ENCODE measurements around the gene SSR1.

SSR1 gene

GRCh38 chr6:7222197-7222596, 90.8 kb downstream of the SSR1 start:
- no peak overlapping the region for H2BK15ac ChIP-seq (ENCODE audit: low read depth, poor library complexity, severe bottlenecking)
- H2BK12ac ChIP-seq (ENCODE audit: low read length in 2 of 2): no peak overlapping the region
- H2AK5ac ChIP-seq (ENCODE audit: low read length, severe bottlenecking): no peak overlapping the region
- no peak overlapping the region for H3K9ac ChIP-seq (ENCODE audit: low read length)
- peaks cover 45 to 75% of the 10 kb centered on the region in 2 experiments for H3K36me3 ChIP-seq (ENCODE audit: control insufficient read depth in 1 of 2, insufficient read depth in 2 of 2, low read depth in 1 of 2, low read length in 2 of 2)
- H3K4me2 ChIP-seq (ENCODE audit: low read length, poor library complexity, severe bottlenecking): no peak overlapping the region
- H3K23ac ChIP-seq (ENCODE audit: low read length in 2 of 2): no peak overlapping the region
- H3K27ac ChIP-seq (ENCODE audit: low read length, poor library complexity, severe bottlenecking): no peak overlapping the region
- H3K4me3 ChIP-seq (ENCODE audit: insufficient read depth in 1 of 2, low read depth in 1 of 2, low read length in 2 of 2): no peak overlapping the region
- no peak overlapping the region for H2BK5ac ChIP-seq (ENCODE audit: low read depth, low read length, poor library complexity, severe bottlenecking)
- no peak overlapping the region for H3K14ac ChIP-seq (ENCODE audit: low read length in 2 of 2)
- H2BK120ac ChIP-seq (ENCODE audit: low read depth, low read length): no peak overlapping the region
- H3K18ac ChIP-seq (ENCODE audit: low read depth in 1 of 2, low read length in 2 of 2): no peak overlapping the region
- peaks cover 5% of the 10 kb centered on the region for H3K4me1 ChIP-seq (ENCODE audit: control insufficient read depth, insufficient read depth, low read depth, low read length)
- no peak for DNase-seq
- WGBS: 100% methylated on average over 4 of the region's 5 CpGs
- H3K4ac ChIP-seq (ENCODE audit: low read depth in 1 of 2, low read length in 2 of 2): no peak overlapping the region
- H2AFZ ChIP-seq (ENCODE audit: low read depth, low read length): no peak overlapping the region
- H3K27me3 ChIP-seq (ENCODE audit: control insufficient read depth in 1 of 2, insufficient read depth in 1 of 2, low read length in 2 of 2): no peaks in the 10 kb centered on the region
- H4K91ac ChIP-seq (ENCODE audit: low read length): no peak overlapping the region
- peaks cover 43% of the 10 kb centered on the region for H3K79me1 ChIP-seq (replicated peaks; ENCODE audit: low read length, poor library complexity, severe bottlenecking)
- no peaks in the 10 kb centered on the region for H3K9me3 ChIP-seq (ENCODE audit: control insufficient read depth, low read length)
- peak overlapping the region; percentile 17 for H4K8ac ChIP-seq (ENCODE audit: low read length)

DNA sequence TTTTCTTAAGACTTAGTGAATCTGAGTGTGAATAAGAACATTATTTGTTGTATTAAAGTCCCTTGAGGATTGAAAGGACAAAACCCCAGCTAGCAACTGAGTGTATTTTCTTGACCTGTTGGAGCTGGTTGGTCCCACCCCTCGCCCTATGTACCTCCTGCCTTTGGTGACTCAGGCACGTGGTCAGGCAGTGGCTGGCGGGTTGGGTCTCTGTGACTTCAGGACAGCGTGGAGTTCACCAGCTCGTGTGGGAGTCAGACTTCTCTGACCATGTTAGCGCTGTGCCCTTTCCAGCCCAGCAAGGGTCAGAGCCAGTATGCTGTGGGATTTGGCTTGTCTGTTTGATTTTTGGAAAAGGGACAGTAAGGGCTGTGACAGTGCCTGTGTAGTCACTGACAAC, 93.7 kb downstream of the SSR1 start:
- no peaks in the 10 kb centered on the region for H3K9me3 ChIP-seq (ENCODE audit: control insufficient read depth, low read length)
- no peak overlapping the region for H3K27ac ChIP-seq (ENCODE audit: low read length, poor library complexity, severe bottlenecking)
- H2BK5ac ChIP-seq (ENCODE audit: low read depth, low read length, poor library complexity, severe bottlenecking): no peak overlapping the region
- no peaks in the 10 kb centered on the region for H3K27me3 ChIP-seq (ENCODE audit: control insufficient read depth in 1 of 2, insufficient read depth in 1 of 2, low read length in 2 of 2)
- DNase-seq: peak; percentile 55
- no peak overlapping the region for H3K9ac ChIP-seq (ENCODE audit: low read length)
- H3K4ac ChIP-seq (ENCODE audit: low read depth in 1 of 2, low read length in 2 of 2): no peak overlapping the region
- no peak overlapping the region for H2AFZ ChIP-seq (ENCODE audit: low read depth, low read length)
- peaks cover 35% of the 10 kb centered on the region for H3K79me1 ChIP-seq (replicated peaks; ENCODE audit: low read length, poor library complexity, severe bottlenecking)
- WGBS: 50% methylated on average over 6 of the region's 6 CpGs
- H2BK15ac ChIP-seq (ENCODE audit: low read depth, poor library complexity, severe bottlenecking): no peak overlapping the region
- no peak overlapping the region for H3K14ac ChIP-seq (ENCODE audit: low read length in 2 of 2)
- peaks cover 24% of the 10 kb centered on the region for H3K4me1 ChIP-seq (ENCODE audit: control insufficient read depth, insufficient read depth, low read depth, low read length)
- no peak overlapping the region for H2AK5ac ChIP-seq (ENCODE audit: low read length, severe bottlenecking)
- H4K8ac ChIP-seq (ENCODE audit: low read length): no peak overlapping the region
- H2BK120ac ChIP-seq (ENCODE audit: low read depth, low read length): no peak overlapping the region
- no peak overlapping the region for H3K4me2 ChIP-seq (ENCODE audit: low read length, poor library complexity, severe bottlenecking)
- no peak overlapping the region for H2BK12ac ChIP-seq (ENCODE audit: low read length in 2 of 2)
- no peak overlapping the region for H3K23ac ChIP-seq (ENCODE audit: low read length in 2 of 2)
- no peak overlapping the region for H3K18ac ChIP-seq (ENCODE audit: low read depth in 1 of 2, low read length in 2 of 2)
- H3K36me3 ChIP-seq (ENCODE audit: control insufficient read depth in 1 of 2, insufficient read depth in 2 of 2, low read depth in 1 of 2, low read length in 2 of 2): peaks cover 31 to 74% of the 10 kb centered on the region in 2 experiments
- no peak overlapping the region for H4K91ac ChIP-seq (ENCODE audit: low read length)
- H3K4me3 ChIP-seq (ENCODE audit: insufficient read depth in 1 of 2, low read depth in 1 of 2, low read length in 2 of 2): no peak overlapping the region

DNA sequence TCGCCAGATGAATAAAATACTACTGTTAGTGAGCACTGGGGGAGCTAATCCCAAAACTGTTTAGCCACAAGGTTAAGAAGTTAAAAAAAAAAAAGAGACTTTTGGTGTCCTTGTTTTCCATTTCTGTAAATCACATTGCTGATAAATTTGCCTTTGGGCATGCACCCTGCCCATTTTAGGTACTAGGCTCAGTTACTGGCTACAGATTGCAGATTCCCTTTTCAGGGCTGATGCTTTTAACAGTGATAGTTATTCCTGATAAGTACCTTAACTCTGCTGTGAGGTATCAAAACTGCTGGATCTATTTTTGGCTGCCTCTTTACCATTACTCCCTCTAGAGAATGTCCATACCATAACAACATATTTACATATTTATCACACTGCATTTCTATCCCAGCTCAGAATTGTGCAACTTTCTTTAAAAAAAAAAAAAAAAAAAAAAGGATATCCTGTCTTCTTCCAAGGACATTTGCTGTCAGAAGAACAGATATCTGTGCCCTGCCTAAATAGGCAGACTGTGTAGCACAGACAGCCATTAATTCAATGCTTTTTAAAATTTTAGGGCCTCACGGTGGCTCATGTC, 94.5 kb downstream of the SSR1 start:
- no peak overlapping the region for H2BK12ac ChIP-seq (ENCODE audit: low read length in 2 of 2)
- H3K4me3 ChIP-seq (ENCODE audit: insufficient read depth in 1 of 2, low read depth in 1 of 2, low read length in 2 of 2): no peak overlapping the region
- H3K23ac ChIP-seq (ENCODE audit: low read length in 2 of 2): no peak overlapping the region
- H3K4me1 ChIP-seq (ENCODE audit: control insufficient read depth, insufficient read depth, low read depth, low read length): peaks cover 24% of the 10 kb centered on the region
- peak; percentile 26 for DNase-seq
- WGBS: 80% methylated on average over 2 of the region's 2 CpGs
- no peak overlapping the region for H2BK5ac ChIP-seq (ENCODE audit: low read depth, low read length, poor library complexity, severe bottlenecking)
- H3K4ac ChIP-seq (ENCODE audit: low read depth in 1 of 2, low read length in 2 of 2): no peak overlapping the region
- H2AFZ ChIP-seq (ENCODE audit: low read depth, low read length): no peak overlapping the region
- H4K8ac ChIP-seq (ENCODE audit: low read length): no peak overlapping the region
- H2BK120ac ChIP-seq (ENCODE audit: low read depth, low read length): no peak overlapping the region
- peaks cover 38 to 79% of the 10 kb centered on the region in 2 experiments for H3K36me3 ChIP-seq (ENCODE audit: control insufficient read depth in 1 of 2, insufficient read depth in 2 of 2, low read depth in 1 of 2, low read length in 2 of 2)
- H3K4me2 ChIP-seq (ENCODE audit: low read length, poor library complexity, severe bottlenecking): no peak overlapping the region
- H3K79me1 ChIP-seq (replicated peaks; ENCODE audit: low read length, poor library complexity, severe bottlenecking): peaks cover 37% of the 10 kb centered on the region
- no peak overlapping the region for H3K9ac ChIP-seq (ENCODE audit: low read length)
- no peak overlapping the region for H3K18ac ChIP-seq (ENCODE audit: low read depth in 1 of 2, low read length in 2 of 2)
- no peaks in the 10 kb centered on the region for H3K27me3 ChIP-seq (ENCODE audit: control insufficient read depth in 1 of 2, insufficient read depth in 1 of 2, low read length in 2 of 2)
- no peak overlapping the region for H2AK5ac ChIP-seq (ENCODE audit: low read length, severe bottlenecking)
- H3K14ac ChIP-seq (ENCODE audit: low read length in 2 of 2): no peak overlapping the region
- no peak overlapping the region for H3K27ac ChIP-seq (ENCODE audit: low read length, poor library complexity, severe bottlenecking)
- H3K9me3 ChIP-seq (ENCODE audit: control insufficient read depth, low read length): no peaks in the 10 kb centered on the region
- H2BK15ac ChIP-seq (ENCODE audit: low read depth, poor library complexity, severe bottlenecking): no peak overlapping the region
- no peak overlapping the region for H4K91ac ChIP-seq (ENCODE audit: low read length)

Measured in mesenchymal stem cell (in vitro differentiated cells and primary cell).